GM19239 (cell line): Measurements from ENCODE around the gene NFATC1.
A peak's percentile ranks its signal among the peaks of the same experiment; 100 is the strongest.
"Not testable (repeated sequence)": the region's sequence is repeated elsewhere in the genome, so short reads cannot be mapped to it uniquely, and the experiment has no call there.

ENCODE experiments used
- DNase-seq: peaks from one replicate; pipeline ENCODE4 v3.0.0; 2011; ENCODE audit warnings: low spot score; ENCODE audit not compliant: insufficient read length
- FAIRE-seq: peaks from 2 replicates; lab custom pipeline; 2011; peaks lifted over from hg19 to GRCh38; lab: Jason Lieb, UNC

NFATC1 gene

GRCh38 chr18:79496978-79497637 lies 101.4 kb downstream of the NFATC1 start:
- DNase-seq, result no peak
- no peak for FAIRE-seq

- no peak for DNase-seq
- peak; percentile 82 for FAIRE-seq
These were observed 101.9 kb downstream of the NFATC1 start for GRCh38 chr18:79497638-79498081.

- FAIRE-seq (no peak), DNase-seq (no peak)
These were observed 102.9 kb downstream of the NFATC1 start for GRCh38 chr18:79498662-79499061.

GRCh38 chr18:79501006-79501405 lies 105.3 kb downstream of the NFATC1 start:
- FAIRE-seq (no peak), DNase-seq (no peak)

- DNase-seq (no peak), FAIRE-seq (no peak)
These were observed 107.1 kb downstream of the NFATC1 start for GRCh38 chr18:79502782-79503181.

GRCh38 chr18:79503406-79503805 lies 107.7 kb downstream of the NFATC1 start:
- FAIRE-seq (no peak), DNase-seq (no peak)

DNA sequence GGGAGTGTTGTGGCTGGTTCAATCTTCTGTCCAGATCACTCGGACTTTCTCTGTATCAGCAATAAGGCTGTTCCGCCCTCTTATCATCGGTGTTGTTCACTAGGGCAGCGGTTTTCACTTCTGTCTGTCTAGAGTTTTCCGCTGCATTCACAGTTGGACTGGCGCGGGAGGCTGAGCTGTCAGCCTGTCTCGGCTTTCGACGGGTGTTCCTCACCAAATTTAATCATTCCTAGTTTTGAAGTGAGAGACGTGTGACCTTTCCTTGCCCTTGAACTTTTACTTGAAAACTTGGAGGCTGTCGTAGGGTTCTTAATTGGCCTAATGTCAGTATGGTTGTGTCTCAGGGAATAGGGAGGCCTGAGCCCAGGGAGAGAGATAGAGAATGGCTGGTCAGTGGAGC lies 108.3 kb downstream of the NFATC1 start:
- no peak for DNase-seq
- no peak for FAIRE-seq

DNA sequence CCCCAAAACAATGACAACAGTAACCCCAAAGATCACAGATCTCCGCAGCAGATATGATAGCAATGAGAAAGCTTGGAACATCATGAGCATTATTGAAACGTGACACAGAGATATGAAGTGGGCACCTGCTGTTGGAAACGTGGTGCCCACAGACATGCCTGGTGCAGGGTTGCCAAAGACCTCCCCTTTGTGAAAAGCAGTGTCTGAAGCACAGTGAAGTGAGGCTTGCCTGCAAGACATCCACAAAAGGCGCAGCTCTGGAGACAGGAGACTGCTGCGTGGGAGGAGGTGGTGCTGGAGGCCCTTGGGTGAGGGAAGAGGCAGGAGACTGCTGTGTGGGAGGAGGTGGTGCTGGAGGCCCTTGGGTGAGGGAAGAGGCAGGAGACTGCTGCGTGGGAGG lies 108.8 kb downstream of the NFATC1 start:
- not testable (repeated sequence) for FAIRE-seq, DNase-seq

GRCh38 chr18:79505465-79505864 lies 109.7 kb downstream of the NFATC1 start:
- not testable (repeated sequence) for DNase-seq, FAIRE-seq

DNA sequence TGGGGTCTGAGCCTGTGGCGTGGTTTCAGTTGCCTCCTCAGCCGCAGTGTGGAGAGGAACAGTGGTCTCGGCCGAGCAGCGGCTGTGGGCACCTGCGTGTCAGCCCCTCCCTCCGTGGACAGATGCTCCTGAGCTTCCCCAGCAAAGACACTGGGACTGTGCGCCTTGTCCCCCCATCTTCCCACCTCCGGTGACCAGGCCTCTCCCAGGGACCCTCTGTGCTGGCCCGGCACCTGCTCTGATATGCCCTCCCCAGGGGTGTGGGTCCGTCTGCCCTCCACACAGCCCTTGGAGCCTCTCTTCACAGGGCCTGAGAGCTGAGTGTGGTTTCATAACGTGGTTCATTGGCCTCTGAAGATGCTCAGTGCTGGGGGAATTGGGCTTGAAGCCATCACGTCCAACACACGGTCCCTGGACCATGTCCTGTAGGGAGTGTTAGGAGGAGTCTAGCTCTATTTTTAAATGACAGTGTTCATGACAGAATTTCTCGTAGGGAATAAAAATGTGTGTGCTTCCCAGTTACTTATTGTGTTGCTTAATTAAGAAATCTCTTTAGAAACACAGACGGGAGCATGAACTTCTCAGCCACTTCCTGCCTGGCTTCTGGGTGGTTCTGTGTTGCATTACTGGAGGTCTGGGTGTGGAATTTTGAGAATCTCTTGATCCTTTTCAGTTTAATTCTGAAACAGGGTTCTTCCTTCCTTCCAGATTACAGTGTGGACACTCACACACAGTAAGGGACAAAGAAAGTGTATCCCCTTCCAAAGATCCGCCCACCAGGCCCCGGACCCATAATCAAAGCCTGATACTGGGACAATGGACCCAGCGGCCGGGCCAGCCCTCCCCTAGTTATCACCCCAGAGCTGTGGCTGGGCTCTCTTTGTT lies 110.7 kb downstream of the NFATC1 start:
- FAIRE-seq (peak; percentile 90), DNase-seq (no peak)

GRCh38 chr18:79507076-79507545 lies 111.4 kb downstream of the NFATC1 start:
- FAIRE-seq, result peak; percentile 84
- DNase-seq, result no peak

DNA sequence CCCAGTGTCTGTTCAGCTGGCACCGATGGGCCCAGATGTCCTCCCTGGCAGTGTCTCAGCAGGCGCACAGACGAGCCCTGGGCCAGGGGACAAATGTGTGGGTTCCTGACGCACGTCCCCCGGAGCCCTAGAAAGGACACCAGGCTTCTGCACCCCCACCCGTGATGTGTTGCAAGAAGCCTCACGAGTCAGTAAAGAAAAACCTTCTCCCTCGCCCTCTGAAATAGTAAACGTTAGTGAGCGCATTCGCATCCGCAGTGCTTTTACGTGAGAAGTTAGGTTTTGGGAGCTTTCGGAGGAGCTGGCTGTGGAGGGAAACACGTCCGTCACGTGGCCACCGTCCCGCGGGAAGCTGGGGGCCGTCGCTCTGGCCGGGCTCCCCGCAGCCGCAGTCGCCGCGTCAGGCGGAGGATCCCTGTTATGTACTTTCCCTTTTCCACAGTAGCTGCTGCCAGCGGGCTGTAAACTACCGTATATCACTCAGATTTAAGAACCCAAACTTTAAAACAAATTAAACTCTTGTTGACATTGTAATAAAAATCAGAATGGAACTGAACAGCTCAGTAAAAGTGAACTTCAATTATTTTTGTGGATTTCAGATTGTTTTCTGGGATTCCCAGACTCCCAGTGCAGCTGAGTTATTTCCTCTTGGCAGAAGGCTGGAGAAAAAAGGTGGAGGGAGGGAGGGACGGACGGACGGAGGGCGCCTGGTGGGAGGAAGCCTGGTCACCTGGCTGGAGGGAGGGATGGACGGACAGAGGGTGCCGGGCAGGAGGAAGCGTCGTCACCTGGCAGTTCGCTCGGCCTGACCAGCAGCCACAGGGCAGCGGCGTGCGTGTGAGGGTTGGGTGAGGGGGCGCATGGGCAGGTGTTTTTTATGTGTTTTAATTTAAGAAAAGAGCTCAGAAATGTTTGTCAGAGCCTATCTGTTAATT lies 112.1 kb downstream of the NFATC1 start:
- FAIRE-seq (peak; percentile 52), DNase-seq (no peak)

- no peak for FAIRE-seq
- no peak for DNase-seq
These were observed 113.1 kb downstream of the NFATC1 start for GRCh38 chr18:79508565-79509535.

GRCh38 chr18:79509536-79509930 lies 113.8 kb downstream of the NFATC1 start:
- no peak for FAIRE-seq
- no peak for DNase-seq

- FAIRE-seq (no peak), DNase-seq (no peak)
These were observed 114.4 kb downstream of the NFATC1 start for GRCh38 chr18:79510046-79510685.

DNA sequence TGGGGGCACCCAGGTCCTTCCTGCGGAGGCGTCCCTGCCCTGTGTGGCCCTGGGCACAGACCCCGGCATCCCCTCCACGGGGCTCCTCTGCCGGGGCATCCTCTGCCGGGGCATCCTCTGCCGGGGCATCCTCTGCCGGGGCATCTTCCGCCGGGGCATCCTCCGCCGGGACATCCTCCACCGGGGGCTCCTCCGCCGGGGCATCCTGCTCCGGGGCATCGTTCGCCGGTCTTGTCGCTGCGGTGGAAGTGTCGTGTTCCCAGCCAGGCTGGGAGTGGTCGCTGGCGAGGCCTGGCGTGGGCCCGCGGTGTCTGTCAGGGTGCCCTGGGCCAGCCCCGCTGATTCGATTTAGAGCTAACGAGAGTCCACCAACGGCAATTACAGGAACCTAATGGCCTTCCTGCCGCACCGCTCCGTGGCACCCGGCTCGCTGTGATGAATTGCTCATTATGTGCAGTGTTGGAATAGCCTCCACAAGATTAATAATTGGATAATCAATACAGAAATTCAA lies 115.1 kb downstream of the NFATC1 start:
- FAIRE-seq (no peak), DNase-seq (no peak)

GRCh38 chr18:79511271-79511670 lies 115.5 kb downstream of the NFATC1 start:
- no peak for FAIRE-seq
- DNase-seq, result no peak

DNA sequence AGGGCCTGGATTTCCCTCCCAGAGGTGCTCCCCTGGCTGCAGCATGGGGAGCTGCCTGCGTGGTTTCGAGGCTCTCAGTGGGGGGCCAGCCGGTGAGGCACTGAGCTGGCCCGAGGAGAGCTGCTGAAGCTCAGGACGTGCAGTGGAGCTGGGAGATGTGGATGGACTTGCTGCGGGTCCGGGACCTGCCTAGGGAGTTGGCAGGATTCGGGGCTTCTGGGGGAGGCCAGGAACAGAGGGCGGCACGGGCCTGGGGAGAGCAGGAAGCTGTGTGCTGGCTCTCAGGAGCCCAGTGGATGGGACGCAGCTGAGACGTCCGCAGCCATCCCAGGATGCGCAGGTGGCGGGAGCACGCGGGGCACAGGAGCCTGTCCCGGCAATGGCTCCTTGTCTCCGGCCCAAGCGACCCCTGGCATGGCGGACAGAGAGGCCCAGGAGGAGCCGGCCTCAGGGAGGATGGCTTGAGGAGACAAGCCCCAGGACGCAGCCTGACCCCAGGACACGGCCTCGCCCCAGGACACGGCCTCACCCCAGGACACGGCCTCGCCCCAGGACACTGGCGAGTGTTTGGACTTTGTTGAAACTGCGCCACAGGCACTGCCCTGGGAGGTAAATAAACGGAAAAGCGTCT lies 116.1 kb downstream of the NFATC1 start:
- no peak for FAIRE-seq
- DNase-seq, result no peak
